Breast epithelium (tissue), 3 donors: Measurements from ENCODE around the gene PRKG1.

Experiments
- POLR2AphosphoS5 ChIP-seq, 3 donors: sonication (generic); formaldehyde crosslinking; IDR thresholded peaks; one replicate each; pipeline ENCODE4 v1.6.1; 2017; ENCODE audit warnings: antibody characterized with exemption in 3 of 3
- TF ChIP-seq, protein P1 (sequence below), 3 donors: fragments of 450-650 bp; IDR thresholded peaks; one replicate each; pipeline ENCODE4 v1.5.1; 2016 to 2017; ENCODE audit warnings: antibody characterized with exemption in 3 of 3, mild to moderate bottlenecking in 3 of 3, moderate library complexity in 3 of 3

DNA sequence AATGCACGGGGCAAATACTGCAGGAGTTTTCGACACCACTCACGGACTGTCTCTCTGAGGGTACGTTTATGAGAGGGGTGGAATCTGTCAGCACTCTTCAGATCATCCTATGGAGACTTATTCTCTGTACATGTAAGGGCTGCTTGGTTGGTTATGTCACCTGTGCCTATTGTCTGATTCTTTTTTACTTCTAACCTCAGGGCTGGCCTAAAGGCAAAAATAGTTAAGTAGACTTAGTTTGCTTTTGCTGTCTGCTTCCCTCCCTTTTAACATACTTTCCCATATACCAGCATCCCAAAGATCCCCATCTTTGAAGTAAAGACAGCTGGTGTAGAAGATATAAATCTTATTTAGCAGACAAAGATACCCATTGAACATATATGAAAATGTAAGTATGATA, 105.9 kb downstream of the PRKG1 start:
- TF ChIP-seq, protein P1, sequence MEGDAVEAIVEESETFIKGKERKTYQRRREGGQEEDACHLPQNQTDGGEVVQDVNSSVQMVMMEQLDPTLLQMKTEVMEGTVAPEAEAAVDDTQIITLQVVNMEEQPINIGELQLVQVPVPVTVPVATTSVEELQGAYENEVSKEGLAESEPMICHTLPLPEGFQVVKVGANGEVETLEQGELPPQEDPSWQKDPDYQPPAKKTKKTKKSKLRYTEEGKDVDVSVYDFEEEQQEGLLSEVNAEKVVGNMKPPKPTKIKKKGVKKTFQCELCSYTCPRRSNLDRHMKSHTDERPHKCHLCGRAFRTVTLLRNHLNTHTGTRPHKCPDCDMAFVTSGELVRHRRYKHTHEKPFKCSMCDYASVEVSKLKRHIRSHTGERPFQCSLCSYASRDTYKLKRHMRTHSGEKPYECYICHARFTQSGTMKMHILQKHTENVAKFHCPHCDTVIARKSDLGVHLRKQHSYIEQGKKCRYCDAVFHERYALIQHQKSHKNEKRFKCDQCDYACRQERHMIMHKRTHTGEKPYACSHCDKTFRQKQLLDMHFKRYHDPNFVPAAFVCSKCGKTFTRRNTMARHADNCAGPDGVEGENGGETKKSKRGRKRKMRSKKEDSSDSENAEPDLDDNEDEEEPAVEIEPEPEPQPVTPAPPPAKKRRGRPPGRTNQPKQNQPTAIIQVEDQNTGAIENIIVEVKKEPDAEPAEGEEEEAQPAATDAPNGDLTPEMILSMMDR (IDR thresholded peaks at IDR 0.05), result no peak
- TF ChIP-seq POLR2AphosphoS5 (IDR thresholded peaks at IDR 0.05), result no peak
